Suprapubic skin (tissue), 4 donors: ENCODE data around the gene CGRRF1. TPM values are rescaled to one million over a fixed set of nuclear protein-coding genes. Genes with fewer than 3 reads are reported as not detected.

ENCODE experiments used
- DNase-seq, 2 donors: peaks; one replicate each; pipeline ENCODE4 v3.0.0-alpha.2; 2019; ENCODE audit warnings: low spot score in 2 of 2
- H3K27ac ChIP-seq: fragments of 200-600 bp; sonication (generic); one replicate; pipeline ENCODE4 v1.5.1; 2019
- H3K27me3 ChIP-seq: fragments of 200-600 bp; sonication (generic); one replicate; pipeline ENCODE4 v1.5.1; 2019
- H3K36me3 ChIP-seq: fragments of 200-600 bp; sonication (generic); one replicate; pipeline ENCODE4 v1.5.1; 2019
- H3K4me1 ChIP-seq: fragments of 200-600 bp; sonication (generic); one replicate; pipeline ENCODE4 v1.5.1; 2019
- H3K4me3 ChIP-seq: fragments of 200-600 bp; sonication (generic); one replicate; pipeline ENCODE4 v1.5.1; 2019; ENCODE audit warnings: mild to moderate bottlenecking
- H3K9me3 ChIP-seq: fragments of 200-600 bp; sonication (generic); one replicate; pipeline ENCODE4 v1.5.1; 2019
- EP300 ChIP-seq: sonication (generic); formaldehyde crosslinking; IDR thresholded peaks from one replicate; pipeline ENCODE4 v1.6.1; 2017; ENCODE audit warnings: antibody characterized with exemption
- POLR2A ChIP-seq, 2 donors: fragments of 450-650 bp; IDR thresholded peaks; one replicate each; pipeline ENCODE4 v1.6.1; 2017; ENCODE audit warnings: antibody characterized with exemption in 2 of 2, mild to moderate bottlenecking in 2 of 2, moderate library complexity in 2 of 2
- POLR2AphosphoS5 ChIP-seq, 3 donors: sonication (generic); formaldehyde crosslinking; IDR thresholded peaks; one replicate each; pipeline ENCODE4 v1.6.1; 2017; ENCODE audit warnings: antibody characterized with exemption in 3 of 3
- WGBS: methylation state at CpG from one replicate; pipeline ENCODE4 v1.1.5; 2018; 5-methylcytosine and 5-hydroxymethylcytosine counted together
- total RNA-seq, 4 donors: library from RNA; depleted of rRNA; stranded (reverse); fragments of >200 nt; gene quantifications; one replicate each; pipeline ENCODE4 v1.1.0, GENCODE V29; 2016
- TF ChIP-seq, protein P1 (sequence below), 2 donors: fragments of 200-600 bp in 1 of 2; fragments of 450-650 bp in 1 of 2; sonication (generic) in 1 of 2; IDR thresholded peaks; one replicate each; pipeline ENCODE4 v1.5.1; 2016 to 2019; ENCODE audit warnings: antibody characterized with exemption in 2 of 2, mild to moderate bottlenecking in 1 of 2, moderate library complexity in 1 of 2

CGRRF1 gene
- total RNA-seq, 4 donors from 2014 or later = 5.6 to 12.1 (median 9.2) TPM

DNA sequence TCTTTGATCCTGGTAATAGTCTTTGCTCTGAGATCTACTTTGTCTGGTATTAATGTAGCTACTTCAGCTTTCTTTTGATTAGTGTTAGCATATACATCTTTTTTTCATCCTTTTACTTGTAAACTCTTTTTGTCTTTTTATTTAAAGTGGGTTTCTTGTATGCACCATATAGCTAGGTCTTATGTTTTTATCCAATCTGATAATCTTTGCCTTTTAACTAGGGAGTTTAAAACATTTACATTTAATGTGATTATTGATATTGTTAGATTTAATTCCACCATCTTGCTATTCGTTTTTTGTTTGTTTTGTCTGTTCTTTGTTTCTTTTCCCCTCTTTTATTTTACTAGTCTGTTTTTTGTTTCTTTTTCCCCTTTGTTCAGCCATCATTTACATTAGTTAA is 6.0 kb downstream of the CGRRF1 start:
- no peak for DNase-seq
- H3K36me3 ChIP-seq = no peaks in the 10 kb centered on the region
- peaks cover 9% of the 10 kb centered on the region for H3K9me3 ChIP-seq
- no peak overlapping the region for H3K27ac ChIP-seq
- TF ChIP-seq, protein P1, sequence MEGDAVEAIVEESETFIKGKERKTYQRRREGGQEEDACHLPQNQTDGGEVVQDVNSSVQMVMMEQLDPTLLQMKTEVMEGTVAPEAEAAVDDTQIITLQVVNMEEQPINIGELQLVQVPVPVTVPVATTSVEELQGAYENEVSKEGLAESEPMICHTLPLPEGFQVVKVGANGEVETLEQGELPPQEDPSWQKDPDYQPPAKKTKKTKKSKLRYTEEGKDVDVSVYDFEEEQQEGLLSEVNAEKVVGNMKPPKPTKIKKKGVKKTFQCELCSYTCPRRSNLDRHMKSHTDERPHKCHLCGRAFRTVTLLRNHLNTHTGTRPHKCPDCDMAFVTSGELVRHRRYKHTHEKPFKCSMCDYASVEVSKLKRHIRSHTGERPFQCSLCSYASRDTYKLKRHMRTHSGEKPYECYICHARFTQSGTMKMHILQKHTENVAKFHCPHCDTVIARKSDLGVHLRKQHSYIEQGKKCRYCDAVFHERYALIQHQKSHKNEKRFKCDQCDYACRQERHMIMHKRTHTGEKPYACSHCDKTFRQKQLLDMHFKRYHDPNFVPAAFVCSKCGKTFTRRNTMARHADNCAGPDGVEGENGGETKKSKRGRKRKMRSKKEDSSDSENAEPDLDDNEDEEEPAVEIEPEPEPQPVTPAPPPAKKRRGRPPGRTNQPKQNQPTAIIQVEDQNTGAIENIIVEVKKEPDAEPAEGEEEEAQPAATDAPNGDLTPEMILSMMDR (IDR thresholded peaks at IDR 0.05) = no peak
- no peak for TF ChIP-seq POLR2A (IDR thresholded peaks at IDR 0.05)
- TF ChIP-seq POLR2AphosphoS5 (IDR thresholded peaks at IDR 0.05) = no peak
- no peak for TF ChIP-seq EP300
- H3K27me3 ChIP-seq = no peaks in the 10 kb centered on the region
- no peak overlapping the region for H3K4me3 ChIP-seq
- WGBS = 96% methylated on average over 1 of the region's 1 CpG
- peaks cover 12% of the 10 kb centered on the region for H3K4me1 ChIP-seq

DNA sequence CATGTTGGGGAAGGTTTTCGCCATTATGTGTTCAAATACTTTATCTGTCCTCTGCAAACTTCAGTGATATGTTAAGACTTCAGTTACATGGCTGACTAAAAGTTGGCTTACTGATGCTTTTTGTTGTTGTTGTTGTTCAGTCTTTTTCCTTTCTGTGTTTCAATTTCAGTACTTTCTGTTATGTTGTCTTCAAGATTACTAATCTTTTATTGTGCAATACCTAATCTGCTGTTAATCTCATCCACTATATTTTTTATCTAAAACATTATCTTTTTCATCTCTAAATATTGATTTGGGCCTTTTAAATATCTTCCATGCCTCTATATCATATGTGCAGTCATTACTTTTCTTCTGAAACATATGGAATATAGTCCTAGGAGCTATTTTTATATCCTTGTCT is 7.0 kb downstream of the CGRRF1 start:
- H3K27me3 ChIP-seq = no peaks in the 10 kb centered on the region
- no peak overlapping the region for H3K27ac ChIP-seq
- peaks cover 8% of the 10 kb centered on the region for H3K4me1 ChIP-seq
- no peak overlapping the region for H3K4me3 ChIP-seq
- peaks cover 9% of the 10 kb centered on the region for H3K9me3 ChIP-seq
- WGBS = 100% methylated on average over 1 of the region's 1 CpG
- TF ChIP-seq POLR2AphosphoS5 (IDR thresholded peaks at IDR 0.05) = no peak
- no peak for TF ChIP-seq EP300
- TF ChIP-seq, protein P1 (IDR thresholded peaks at IDR 0.05) = no peak
- no peak for TF ChIP-seq POLR2A (IDR thresholded peaks at IDR 0.05)
- no peaks in the 10 kb centered on the region for H3K36me3 ChIP-seq
- DNase-seq = no peak

DNA sequence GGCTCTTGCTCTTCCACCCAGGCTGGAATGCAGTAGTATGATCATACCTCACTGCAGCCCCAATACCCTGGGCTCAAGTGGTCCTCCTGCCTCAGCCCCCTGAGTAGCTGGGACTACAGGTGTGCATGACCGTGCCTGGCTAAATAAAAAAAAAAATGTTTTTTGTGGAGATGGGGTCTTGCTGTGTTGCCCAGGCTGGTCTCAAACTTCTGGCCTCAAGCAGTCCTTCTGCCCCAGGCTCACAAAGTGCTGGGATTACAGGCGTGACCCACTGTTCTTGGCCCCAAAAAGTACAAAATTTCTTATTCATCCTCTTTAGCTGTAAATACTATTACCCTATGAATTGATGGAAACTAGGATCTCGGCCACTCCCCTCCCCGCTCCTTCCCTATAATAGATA is 14.7 kb downstream of the CGRRF1 start:
- Histone ChIP-seq H3K36me3 (peaks cover 29% of the 10 kb centered on the region), H3K9me3 (no peaks in the 10 kb centered on the region), H3K4me3 (no peak overlapping the region), H3K27ac (no peak overlapping the region), H3K27me3 (no peaks in the 10 kb centered on the region), H3K4me1 (no peaks in the 10 kb centered on the region)
- no peak for DNase-seq
- TF ChIP-seq POLR2A (IDR thresholded peaks at IDR 0.05) = no peak
- TF ChIP-seq, protein P1 (IDR thresholded peaks at IDR 0.05) = no peak
- TF ChIP-seq POLR2AphosphoS5 (IDR thresholded peaks at IDR 0.05) = no peak
- TF ChIP-seq EP300 = no peak
- 98% methylated on average over 4 of the region's 4 CpGs for WGBS

DNA sequence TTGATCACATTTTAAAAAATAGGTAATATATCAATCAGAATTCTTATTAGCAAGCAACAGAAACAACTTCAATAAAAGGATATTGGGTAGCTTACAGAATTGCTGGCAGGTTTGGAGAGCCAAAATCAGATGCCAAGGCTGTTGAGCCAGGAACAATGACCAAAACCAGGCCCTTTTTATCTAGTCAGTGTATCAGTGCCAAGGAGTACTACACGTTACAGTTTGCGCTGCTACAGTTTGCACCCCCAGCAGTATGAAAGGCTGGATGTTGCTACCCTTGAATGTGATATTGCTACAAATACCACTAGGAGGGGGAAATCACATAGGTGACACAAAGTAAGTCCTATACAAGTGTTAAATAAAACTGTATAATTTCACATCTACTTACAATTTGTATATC is 19.3 kb downstream of the CGRRF1 start:
- peaks cover 16% of the 10 kb centered on the region for H3K36me3 ChIP-seq
- TF ChIP-seq POLR2AphosphoS5 (IDR thresholded peaks at IDR 0.05) = no peak
- TF ChIP-seq, protein P1 (IDR thresholded peaks at IDR 0.05) = no peak
- no peak for TF ChIP-seq EP300
- TF ChIP-seq POLR2A (IDR thresholded peaks at IDR 0.05) = no peak
- no peaks in the 10 kb centered on the region for H3K27me3 ChIP-seq
- H3K27ac ChIP-seq = no peak overlapping the region
- DNase-seq = no peak
- H3K4me3 ChIP-seq = no peak overlapping the region
- no peaks in the 10 kb centered on the region for H3K4me1 ChIP-seq
- no peaks in the 10 kb centered on the region for H3K9me3 ChIP-seq
- WGBS = 81% methylated on average over 2 of the region's 2 CpGs

DNA sequence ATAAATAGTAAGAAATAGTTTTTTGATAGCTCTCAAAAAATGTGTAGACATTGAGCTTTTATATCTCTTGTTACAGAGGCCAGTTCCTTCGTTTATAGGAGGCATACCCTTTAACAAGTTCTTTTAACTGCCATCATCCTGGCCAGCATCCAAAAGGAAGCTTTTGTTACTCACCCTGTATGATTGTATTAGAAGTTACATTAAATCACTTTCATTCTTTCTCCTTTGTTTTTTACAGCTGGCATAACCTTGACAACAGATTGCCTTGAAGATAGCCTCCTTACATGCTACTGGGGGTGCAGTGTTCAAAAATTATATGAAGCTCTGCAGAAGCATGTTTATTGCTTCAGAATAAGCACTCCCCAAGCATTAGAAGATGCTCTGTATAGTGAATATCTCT is 20.1 kb downstream of the CGRRF1 start:
- no peak for DNase-seq
- H3K27me3 ChIP-seq = no peaks in the 10 kb centered on the region
- 61% methylated on average over 1 of the region's 1 CpG for WGBS
- no peak overlapping the region for H3K4me3 ChIP-seq
- H3K9me3 ChIP-seq = no peaks in the 10 kb centered on the region
- TF ChIP-seq, protein P1 (IDR thresholded peaks at IDR 0.05) = no peak
- TF ChIP-seq POLR2AphosphoS5 (IDR thresholded peaks at IDR 0.05) (no peak), EP300 (no peak), POLR2A (IDR thresholded peaks at IDR 0.05) (no peak)
- H3K36me3 ChIP-seq = peaks cover 8% of the 10 kb centered on the region
- no peaks in the 10 kb centered on the region for H3K4me1 ChIP-seq
- H3K27ac ChIP-seq = no peak overlapping the region
